ENCODE results near the gene GRM8.

The GRM8 gene

GRCh38 chr7:127146746-127147536 is 105.8 kb downstream of the GRM8 start:
- DNase-seq, result no peak

- no peak for DNase-seq
Observed at GRCh38 chr7:127137146-127137545, 115.6 kb downstream of the GRM8 start.

GRCh38 chr7:127135871-127136485 is 116.8 kb downstream of the GRM8 start:
- DNase-seq, result no peak

- DNase-seq, result no peak
Observed at GRCh38 chr7:127123220-127123619, 129.5 kb downstream of the GRM8 start.

GRCh38 chr7:127119517-127119916 is 133.2 kb downstream of the GRM8 start:
- no peak for DNase-seq

- no peak for DNase-seq
Observed at GRCh38 chr7:127114742-127115265, 137.9 kb downstream of the GRM8 start.

GRCh38 chr7:127107601-127108007 is 145.1 kb downstream of the GRM8 start:
- DNase-seq, result no peak

- no peak for DNase-seq
Observed at GRCh38 chr7:127093340-127093739, 159.4 kb downstream of the GRM8 start.

- no peak for DNase-seq
Observed at GRCh38 chr7:127091620-127092019, 161.1 kb downstream of the GRM8 start.

- no peak for DNase-seq
Observed at GRCh38 chr7:127089146-127089545, 163.6 kb downstream of the GRM8 start.

GRCh38 chr7:127081539-127081938 is 171.2 kb downstream of the GRM8 start:
- DNase-seq, result no peak

- DNase-seq, result no peak
Observed at GRCh38 chr7:127080576-127080975, 172.2 kb downstream of the GRM8 start.

- no peak for DNase-seq
Observed at GRCh38 chr7:127066974-127067373, 185.8 kb downstream of the GRM8 start.

GRCh38 chr7:127059475-127059874 is 193.3 kb downstream of the GRM8 start:
- no peak for DNase-seq

- no peak for DNase-seq
Observed at GRCh38 chr7:127057918-127058317, 194.8 kb downstream of the GRM8 start.

GRCh38 chr7:127056202-127056601 is 196.5 kb downstream of the GRM8 start:
- DNase-seq, result no peak

GRCh38 chr7:127047521-127047920 is 205.2 kb downstream of the GRM8 start:
- no peak for DNase-seq

GRCh38 chr7:127041689-127042452 is 210.9 kb downstream of the GRM8 start:
- DNase-seq, result no peak

GRCh38 chr7:127040042-127040441 is 212.7 kb downstream of the GRM8 start:
- DNase-seq, result no peak

- DNase-seq, result no peak
Observed at GRCh38 chr7:127039541-127039940, 213.2 kb downstream of the GRM8 start.

GRCh38 chr7:127035203-127035849 is 217.4 kb downstream of the GRM8 start:
- DNase-seq, result no peak

- no peak for DNase-seq
Observed at GRCh38 chr7:127034186-127034806, 218.4 kb downstream of the GRM8 start.

- DNase-seq, result no peak
Observed at GRCh38 chr7:127029823-127030222, 222.9 kb downstream of the GRM8 start.
